AG09319 (cell line): ENCODE data around the gene ASPRV1.

Experiments
- DNase-seq: peaks from one replicate; pipeline ENCODE4 v3.0.0-alpha.2; 2010; ENCODE audit warnings: low read depth; ENCODE audit errors: extremely low read depth
- CTCF ChIP-seq: IDR thresholded peaks from 2 replicates; pipeline ENCODE4 v1.5.1; 2011; ENCODE audit warnings: low read depth, mild to moderate bottlenecking, inconsistent platforms, low read length, moderate library complexity

The ASPRV1 gene

GRCh38 chr2:69944756-69945155 lies 16.7 kb downstream of the ASPRV1 start:
- no peak for TF ChIP-seq CTCF
- DNase-seq: no peak

GRCh38 chr2:69943843-69944525 lies 17.4 kb downstream of the ASPRV1 start:
- DNase-seq: no peak
- TF ChIP-seq CTCF: no peak

DNA sequence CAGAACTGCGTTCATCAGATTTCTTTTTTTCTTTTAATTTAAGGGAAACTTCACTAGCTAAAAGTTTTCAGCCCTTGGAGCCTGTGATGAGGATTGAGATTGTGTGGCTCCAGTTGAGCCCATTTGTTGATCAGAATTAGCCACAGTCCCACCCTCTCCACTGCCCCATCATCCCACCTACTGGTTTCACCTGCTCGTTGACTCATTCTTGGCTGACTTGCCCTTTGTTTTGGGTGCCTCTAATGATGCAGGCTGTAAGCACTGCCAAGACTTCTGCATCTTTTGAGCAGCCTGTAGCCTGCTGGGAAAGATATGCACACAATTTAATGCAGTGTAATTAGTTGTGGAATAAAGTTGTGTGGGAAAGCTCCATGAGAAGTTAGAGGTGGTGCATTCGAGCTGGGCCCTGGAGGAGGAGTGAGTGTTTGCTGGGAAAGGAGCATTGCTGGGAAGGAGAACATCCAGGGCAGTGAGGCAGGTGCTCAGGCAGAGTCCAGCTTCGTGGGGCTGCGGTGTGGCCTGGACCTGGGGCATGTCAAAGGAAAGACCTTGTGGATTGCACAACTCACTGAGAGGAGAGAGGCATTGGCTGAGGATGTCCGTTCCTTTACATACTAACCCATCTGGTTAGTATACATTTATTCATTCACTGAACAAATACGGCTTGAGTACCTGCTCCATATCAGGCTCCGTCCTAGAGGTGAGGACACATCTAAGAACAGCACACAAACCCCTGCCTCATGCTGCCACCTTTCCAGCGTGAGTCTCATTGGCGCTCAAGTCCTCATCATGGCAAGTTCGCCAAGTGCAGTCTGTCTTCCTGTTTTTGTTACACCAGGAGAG lies 18.2 kb downstream of the ASPRV1 start:
- no peak for TF ChIP-seq CTCF

DNA sequence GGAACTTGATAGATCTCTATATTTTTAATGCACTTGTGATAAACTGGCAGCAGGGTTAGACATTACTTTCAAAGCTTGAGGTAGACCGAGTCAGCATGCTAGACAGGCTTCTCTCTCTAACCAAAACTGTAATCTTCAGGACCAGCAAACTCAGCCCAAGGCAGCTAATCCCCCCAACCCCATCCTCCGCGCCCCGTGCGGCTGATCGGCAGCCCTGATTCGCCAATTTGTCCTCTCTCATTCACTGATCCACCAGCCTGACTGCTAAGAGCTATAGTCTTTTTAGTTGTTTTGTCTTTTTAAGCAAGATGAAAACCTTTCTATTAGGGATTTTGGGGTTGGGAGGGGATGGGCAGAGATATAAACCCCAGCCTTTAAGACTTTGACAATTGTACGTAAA lies 20.7 kb downstream of the ASPRV1 start:
- no peak for DNase-seq
- TF ChIP-seq CTCF: no peak

More for the DNA sequence above, 18.2 kb downstream of the ASPRV1 start:
- no peak for DNase-seq

DNA sequence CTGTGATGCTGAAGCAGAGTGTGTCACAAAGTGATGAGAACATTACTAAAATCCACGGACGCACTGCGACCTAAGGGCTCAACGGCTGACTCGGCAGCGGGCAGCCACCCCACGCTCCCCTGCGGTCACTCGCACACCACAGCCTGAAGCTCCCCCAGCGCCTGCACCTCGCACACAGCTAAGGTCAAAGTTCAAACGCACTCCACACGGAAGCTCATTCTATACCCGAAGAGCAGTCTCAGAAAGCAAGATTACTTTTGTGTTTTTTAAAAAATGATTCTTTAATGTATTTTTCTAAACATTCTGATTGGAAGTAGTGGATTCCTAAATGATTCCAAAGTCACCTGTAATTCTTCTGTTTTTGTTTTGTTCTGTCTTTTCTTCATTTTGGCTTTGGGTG lies 21.7 kb downstream of the ASPRV1 start:
- DNase-seq: no peak

DNA sequence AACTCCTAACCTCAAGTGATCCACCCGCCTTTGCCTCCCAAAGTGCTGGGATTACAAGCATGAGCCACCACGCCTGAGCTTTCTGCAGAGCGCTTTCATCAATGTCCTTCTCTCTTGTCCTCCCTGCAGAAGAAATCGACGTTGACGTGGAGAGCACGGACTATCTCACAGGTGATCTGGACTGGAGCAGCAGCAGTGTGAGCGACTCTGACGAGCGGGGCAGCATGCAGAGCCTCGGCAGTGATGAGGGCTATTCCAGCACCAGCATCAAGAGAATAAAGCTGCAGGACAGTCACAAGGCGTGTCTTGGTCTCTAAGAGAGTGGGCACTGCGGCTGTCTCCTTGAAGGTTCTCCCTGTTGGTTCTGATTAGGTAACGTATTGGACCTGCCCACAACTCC lies 23.5 kb downstream of the ASPRV1 start:
- TF ChIP-seq CTCF: no peak
- DNase-seq: no peak

More for the DNA sequence above, 21.7 kb downstream of the ASPRV1 start:
- no peak for TF ChIP-seq CTCF

DNA sequence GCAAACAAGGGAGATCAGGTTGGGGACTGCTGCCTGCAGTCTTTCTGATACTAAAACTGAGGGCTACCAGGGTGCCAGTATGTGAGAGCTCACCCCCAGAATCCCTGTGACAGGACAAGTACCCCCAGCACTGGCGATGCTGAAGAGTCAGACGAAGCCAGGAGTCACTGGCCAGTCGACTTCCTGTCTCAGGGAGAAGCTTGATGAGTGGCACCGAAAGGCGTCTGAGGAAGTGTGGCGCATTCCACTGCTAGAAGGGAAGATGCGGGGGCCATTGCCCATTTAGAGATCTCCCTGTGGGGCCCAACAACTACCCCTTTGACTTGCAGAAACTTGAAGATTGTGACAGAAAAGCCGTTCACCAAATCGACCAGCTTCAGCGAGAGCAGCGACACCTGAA lies 24.5 kb downstream of the ASPRV1 start:
- TF ChIP-seq CTCF: no peak
- DNase-seq: no peak
